ELF-1 (cell line): ENCODE data around the gene CELA2A.
A peak's percentile ranks its signal among the peaks of the same experiment; 100 is the strongest.
"Not testable (repeated sequence)": the region's sequence is repeated elsewhere in the genome, so short reads cannot be mapped to it uniquely, and the experiment has no call there.

Source experiments
- DNase-seq: peaks from one replicate; pipeline ENCODE4 v3.0.0-alpha.2; 2016; ENCODE audit warnings: low read depth, low spot score

CELA2A gene

DNA sequence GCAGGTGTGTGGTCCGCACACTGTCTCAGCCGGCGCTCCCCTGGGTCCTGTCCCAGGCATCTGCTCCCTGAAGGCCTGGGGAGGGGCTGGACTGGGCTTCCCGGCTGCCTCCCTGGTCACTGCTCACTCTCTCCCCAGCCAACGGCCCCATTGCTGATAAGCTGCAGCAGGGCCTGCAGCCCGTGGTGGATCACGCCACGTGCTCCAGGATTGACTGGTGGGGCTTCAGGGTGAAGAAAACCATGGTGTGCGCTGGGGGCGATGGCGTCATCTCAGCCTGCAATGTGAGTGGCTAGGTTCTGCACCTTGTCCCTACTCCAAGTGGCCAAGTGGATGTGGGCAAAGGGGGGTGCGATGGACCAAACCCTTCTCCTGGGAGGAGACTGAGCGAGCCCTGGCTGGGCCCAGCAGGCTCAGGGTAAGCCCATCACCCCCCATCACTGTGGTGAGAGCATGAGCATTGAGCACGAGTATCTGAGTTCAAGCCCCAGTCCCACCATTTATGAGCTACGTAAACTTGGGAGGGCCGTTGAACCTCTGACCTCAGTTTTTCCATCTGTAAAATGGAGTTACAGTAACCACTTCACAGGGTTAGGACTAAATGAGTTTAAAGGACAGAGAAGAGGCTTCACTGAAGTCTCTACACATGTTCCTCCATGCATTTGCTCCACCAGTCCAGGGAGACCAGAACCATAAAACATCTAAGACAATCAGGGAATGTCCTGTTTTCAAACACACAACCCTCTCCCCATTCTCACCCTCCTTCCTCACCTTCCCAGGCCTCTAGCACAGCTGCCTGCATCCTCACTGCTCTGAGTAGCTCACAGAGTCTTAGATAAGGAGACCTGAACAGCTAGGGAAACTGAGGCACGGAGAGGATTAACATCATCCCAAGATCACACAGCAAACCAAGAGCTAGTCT, 11.8 kb upstream of the CELA2A start:
- DNase-seq = peak; percentile 43

DNA sequence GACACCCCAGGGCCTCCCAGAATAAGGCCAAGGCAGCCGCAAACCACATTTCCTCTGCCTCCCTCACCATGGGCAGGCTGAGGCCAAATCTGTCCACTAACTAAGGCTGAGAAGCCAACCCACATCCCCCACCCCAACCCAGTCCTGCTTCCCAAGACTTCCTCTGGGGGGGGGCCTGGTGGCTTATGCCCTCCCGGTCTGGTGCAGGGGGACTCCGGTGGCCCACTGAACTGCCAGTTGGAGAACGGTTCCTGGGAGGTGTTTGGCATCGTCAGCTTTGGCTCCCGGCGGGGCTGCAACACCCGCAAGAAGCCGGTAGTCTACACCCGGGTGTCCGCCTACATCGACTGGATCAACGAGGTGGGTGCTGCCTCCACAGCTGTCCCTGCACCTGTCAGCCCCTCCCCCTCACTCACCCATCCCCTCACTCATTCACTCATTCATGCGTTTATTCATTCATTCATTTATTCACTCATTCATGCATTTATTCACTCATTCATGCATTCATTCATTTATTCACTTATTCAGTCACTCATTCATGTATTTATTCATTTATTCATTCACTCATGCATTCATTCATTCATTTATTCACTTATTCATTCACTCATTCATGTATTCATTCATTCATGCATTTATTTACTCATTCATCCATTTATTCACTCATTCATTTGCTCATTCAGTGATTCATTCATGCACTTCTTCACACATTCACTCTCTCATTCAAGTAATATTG, 11.0 kb upstream of the CELA2A start:
- DNase-seq = no peak

DNA sequence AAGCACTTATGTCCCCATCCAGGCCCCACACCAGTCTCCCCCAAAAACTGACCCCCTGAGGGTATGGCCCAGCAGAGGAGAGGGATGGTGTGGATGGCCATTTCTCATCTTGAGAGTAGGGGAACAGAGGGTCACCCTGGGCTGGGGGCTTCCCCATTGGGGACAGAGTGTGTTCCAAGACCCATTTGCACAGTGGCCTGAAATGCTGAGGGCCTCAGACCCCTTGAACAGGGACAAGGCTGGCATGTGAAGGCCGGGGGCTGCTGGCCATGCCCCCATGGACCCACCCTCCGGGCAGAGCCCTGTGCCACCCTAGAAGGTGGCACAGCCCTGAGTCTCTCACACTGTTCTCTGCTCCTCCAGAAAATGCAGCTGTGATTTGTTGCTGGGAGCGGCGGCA, 10.3 kb upstream of the CELA2A start:
- no peak for DNase-seq

DNA sequence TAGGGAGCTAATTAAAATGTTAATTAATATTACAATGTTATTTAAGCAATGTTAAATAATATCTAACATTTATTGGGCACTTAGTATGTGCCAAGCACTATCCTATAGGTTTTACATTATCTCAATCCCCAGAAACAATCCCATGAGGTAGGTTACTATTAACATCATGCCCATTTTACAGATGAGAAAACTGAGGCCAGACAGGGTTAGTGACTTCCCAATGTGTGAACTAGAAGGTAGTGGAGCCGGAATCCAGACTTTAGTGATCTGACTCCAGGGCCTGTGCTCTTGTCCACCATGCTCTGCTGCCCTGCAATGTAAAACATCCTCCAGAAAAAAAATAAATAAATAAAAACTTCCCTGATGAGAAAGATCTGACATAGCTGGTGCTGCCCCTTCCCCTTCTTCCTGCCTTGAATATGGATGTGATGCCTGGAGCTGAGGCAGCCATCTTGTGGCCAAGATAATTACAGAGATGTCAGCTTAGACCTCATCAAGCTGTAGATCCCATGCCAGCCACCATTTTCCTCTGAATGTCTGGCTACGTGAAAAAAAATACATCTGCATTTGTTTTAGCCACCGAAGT, 7.6 kb upstream of the CELA2A start:
- no peak for DNase-seq

DNA sequence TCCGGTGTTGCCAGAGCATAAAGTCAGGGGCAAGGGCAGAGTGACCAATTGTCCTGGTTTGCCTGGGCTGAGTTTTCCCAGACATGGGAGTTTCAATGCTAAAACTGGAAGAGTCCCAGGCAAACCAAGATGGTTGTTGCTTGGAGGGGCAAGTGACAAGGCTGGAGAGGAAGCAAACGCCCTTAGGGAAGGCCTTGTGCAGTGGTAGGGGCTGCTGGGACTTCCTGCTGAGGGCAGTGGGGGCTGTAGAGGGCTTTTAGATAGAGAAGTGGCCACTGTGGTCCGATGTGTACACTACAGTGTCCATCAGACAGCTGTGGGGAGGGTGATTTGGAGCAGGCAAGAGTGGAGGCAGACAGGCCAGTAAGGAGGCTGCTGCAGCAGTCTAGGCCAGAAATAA, 7.0 kb upstream of the CELA2A start:
- DNase-seq = no peak

DNA sequence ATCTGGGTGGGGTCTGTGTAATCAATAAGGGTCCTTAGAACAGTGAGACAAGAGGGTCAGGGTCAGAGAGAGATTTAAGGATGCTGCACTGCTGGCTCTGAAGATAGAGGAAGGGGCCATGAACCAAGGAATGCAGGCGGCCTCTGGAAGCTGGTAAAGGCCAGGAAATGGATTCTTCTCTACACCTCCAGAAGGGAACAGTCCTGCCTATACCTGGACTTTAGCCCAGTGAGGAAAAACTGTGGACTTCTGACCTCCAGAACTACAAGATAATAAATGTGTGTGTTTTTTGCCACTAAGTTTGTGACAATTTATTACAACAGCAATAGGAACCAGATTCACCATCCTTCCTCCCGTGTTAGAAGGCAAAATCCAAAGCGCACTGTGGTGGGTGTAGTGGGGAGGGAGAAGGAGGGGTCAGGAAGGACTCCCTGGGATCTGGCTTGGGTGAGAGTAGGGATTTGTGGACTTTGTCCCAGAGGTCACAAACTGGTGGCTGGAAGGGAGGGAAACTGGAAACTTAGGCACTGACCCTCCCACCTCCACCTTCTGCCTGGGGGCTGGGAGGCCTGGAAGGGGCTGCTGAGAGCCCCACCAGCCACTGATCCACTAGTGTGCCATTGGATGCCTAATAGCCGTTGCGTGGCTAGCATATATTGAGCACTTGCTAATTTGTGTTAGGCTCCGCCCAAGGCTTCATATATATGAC, 5.4 kb upstream of the CELA2A start:
- no peak for DNase-seq

DNA sequence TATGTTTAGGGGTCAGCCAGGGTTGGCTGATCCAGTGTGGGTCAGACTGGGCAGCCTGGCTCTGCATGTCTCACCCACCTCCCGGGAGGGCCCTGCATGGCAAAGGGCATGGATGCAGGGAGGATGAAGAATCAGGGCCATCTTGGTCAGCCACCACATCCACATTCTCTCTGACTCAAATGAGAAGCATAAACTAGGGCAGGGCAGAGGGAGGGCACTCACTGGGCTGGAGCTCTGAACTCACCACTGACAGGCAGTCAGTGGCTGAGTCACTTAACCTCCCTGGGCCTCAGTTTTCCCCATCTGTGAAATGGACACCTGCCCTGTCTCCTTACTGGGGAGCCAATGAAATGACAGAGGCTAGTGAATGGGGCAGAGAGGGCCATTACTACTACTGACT, 4.3 kb upstream of the CELA2A start:
- no peak for DNase-seq

DNA sequence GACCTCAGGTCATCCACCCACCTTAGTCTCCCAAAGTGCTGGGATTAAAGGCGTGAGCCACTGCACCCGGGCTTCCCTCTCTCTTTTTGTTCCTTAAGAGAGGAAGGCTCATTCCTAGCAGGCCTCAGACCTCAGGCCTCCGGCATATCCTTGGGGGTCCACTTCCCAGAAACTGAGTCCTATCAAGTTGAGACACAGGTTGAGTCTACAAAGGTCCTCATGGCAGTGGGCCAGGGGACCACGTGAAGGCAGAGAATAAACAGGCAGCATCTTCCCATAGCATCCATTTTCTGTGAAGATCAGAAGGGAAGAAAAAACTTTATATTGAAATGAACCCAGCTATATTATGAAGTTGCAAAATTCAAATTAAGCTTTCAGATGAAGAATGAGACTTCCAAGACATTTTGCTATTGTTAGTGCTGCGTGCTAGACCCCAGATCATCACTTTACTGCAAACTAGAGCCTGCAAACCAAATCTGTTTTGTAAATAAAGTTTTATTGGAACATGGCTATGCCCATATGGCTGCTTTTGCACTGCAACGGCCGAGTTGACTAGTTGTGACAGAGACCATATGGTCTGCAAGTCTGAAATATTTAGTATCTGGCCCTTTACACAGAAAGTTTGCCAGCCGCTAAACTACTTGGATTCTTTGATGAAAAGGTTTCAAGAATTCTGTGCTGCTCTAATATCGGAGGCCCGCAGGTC, 3.5 kb upstream of the CELA2A start:
- DNase-seq = no peak

DNA sequence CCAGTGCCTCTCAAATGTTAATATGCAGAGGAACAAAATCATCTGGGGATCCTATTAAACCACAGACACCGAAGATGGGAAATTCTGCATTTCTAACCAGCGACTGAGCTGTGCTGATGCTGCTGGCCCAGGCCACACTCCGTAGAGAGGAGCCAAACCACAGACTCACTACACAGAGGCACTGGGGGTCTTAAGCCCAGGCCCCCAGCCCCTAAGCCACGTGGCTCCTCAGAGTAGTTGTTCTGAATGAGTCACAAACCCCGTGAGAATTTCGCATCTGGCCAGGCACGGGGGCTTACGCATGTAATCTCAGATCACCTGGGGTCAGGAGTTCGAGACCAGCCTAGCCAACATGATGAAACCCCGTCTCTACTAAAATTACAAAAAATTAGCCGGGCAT, 2.8 kb upstream of the CELA2A start:
- DNase-seq = peak; percentile 41

DNA sequence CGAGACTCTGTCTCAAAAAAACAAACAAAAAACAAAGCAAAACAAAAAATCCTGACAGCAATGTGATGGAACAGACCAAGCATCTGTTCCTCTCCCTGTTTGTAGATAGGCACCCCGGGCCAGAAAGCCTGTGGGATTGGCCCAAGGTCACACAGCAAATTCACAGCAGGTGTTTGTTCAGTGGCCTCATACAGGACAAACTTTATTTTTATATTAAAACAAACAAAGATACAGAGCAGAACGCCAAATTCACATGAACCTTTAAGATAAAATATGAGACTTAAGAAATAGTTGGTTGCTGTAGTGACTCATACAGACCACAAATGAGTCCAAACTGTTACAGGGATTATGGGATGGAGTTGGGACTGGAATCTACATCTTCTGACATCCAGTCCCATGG, 2.3 kb upstream of the CELA2A start:
- DNase-seq = no peak

DNA sequence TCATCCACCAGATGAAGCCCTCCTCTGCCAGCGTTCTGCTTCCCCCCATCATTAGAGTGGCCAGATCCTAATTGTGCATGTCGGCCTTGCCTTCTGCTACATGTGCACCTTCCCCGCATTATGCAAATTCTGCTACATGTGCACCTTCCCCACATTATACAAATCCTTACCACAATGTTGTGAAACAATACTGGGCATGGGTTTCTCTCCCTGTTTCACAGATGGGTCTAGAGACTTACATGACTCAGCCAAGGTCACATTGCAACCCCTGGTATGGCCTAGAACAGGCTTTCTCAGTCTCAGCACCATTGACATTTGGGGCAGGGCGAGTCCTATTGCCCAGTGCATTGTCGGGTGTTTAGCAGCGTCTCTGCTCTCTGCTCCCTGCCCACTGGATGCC, 1.0 kb upstream of the CELA2A start:
- DNase-seq = no peak

DNA sequence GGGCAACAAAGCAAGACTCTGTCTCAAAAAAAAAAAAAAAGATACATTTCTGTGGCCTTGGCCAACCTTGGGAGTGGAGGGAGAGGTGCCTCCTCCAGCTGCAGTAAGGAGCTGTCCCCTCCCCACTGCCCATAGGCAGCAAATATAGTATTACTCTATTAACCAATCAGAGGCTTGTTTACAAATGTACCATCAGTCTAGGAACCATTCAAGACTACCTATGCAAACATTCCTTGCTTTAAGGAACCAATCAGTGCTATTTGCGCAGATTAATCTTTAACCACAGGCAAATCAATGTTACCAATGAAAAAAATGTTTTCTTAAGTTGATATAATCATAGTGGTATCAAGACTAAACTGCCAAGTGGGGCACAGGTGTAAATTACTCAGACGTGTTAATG, 1.1 kb downstream of the CELA2A start:
- DNase-seq = no peak

DNA sequence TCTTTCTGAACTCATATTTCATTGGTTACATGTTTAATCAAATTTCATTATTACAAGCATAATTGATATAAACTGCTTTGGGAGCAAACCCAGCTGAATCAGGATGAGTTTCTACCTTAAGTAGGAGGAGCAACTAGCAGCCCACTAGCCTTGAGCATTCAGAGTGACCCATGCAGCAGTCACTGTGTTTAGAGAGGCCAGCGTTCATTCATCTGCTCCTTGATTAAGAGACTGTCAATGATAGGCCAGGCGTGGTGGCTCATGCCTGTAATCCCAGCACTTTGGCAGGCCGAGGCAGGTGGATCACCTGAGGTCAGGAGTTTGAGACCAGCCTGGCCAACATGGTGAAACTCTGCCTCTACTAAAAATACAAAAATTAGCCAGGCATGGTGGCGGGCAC, 1.9 kb downstream of the CELA2A start:
- not testable (repeated sequence) for DNase-seq

DNA sequence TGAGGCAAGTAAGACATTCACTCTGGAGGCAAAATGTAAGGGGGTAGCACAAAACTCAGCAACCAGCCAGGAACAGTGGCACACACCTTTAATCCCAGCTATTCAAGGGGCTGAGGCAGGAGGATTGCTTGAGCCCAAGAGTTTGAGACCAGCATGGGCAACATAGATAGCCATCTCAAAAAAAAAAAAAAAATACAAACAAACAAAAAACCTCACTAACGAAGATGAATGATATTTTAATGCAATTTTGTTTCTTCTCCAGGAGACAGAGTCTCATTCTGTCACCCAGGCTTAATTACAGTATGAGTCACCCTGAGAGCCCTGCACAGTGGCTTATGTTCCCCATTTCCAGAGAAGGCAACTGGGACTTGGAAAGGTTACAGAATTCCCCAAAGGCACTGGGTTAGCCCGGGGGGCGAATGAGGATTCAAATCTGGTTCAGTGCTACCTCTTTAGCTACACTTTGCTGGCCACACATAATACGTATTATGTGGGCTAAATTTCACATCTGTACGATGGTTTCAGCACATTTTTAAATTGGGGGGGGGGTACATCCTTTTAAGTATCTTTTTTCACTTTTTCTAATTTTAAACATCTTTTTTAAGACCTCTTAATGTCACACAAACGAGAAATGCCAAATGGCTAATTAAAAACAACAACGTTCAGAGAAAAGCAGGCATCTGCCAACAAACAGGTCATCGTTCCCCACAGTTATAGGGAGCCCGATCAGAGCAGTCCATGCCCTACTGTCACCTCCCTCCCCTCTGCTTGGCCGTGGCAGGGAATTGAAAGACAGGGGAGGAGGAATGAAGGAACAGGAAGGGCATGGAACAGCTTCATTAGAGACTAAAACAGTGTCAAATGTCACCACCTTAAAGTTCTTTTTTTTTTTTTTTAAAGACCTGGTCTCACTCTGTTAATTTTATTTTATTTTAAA, 3.5 kb downstream of the CELA2A start:
- no peak for DNase-seq

DNA sequence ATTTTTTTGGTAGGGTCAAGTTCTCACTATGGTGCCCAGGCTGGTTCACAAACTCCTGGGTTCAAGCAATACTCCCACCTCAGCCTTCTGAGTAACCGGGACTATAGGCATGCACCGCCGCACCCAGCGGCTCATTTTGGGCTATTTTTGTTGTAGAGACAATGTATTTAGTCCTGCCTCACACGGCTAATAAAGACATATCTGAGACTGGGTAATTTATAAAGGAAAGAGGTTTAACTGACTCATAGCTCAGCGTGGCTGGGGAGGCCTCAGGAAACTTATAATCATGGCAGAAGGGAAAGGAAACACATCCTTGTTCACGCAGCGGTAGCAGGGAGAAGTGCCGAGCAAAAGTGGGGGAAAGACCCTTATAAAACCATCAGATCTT, 4.2 kb downstream of the CELA2A start:
- no peak for DNase-seq

DNA sequence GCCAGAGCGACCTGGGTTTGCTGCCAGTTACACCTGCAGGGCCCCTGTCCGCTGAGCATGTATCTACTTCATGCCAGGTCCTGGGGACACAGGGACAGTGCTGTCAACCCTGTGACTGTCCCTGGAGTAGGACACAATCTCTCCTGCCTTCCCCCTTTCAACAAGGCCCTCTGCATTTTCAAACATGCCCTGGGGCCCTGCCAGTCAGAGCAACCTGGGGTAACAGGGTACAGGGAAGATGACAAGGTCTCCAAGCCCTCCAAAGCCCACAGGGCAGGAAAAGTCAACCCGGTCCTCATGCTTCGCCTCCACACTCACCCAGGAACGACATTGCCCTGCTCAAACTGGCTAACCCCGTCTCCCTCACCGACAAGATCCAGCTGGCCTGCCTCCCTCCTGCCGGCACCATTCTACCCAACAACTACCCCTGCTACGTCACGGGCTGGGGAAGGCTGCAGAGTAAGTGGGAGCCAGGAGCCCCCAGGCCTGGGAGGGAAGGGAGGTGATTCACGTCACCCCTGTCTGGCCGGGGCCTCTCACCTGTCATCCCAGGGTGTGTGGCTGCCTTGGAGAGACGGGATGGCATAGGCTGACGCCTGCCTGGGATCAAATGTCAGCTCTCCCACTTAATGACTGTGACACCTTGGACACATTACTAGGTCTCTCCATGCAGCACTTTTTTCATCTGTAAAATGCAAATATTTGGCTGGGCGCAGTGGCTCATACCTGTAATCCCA, 6.7 kb downstream of the CELA2A start:
- DNase-seq = not testable (repeated sequence)

DNA sequence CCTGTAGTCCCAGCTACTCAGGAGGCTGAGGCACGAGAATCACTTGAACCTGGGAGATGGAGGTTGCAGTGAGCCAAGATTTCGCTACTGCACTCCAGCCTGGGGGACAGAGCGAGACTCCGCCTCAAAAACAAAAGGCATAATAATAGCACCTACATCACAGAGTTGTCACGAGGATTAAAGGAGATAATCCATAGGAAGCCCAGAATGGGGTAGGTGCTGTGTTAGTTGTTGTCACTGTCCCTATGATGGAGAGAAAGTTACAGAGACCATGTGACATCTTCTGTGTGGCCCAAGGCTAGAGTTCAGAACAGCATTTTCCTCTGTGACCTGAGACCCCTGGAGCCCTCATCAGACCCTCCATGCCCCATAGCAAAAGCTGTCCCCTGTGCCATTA, 7.4 kb downstream of the CELA2A start:
- DNase-seq = not testable (repeated sequence)

DNA sequence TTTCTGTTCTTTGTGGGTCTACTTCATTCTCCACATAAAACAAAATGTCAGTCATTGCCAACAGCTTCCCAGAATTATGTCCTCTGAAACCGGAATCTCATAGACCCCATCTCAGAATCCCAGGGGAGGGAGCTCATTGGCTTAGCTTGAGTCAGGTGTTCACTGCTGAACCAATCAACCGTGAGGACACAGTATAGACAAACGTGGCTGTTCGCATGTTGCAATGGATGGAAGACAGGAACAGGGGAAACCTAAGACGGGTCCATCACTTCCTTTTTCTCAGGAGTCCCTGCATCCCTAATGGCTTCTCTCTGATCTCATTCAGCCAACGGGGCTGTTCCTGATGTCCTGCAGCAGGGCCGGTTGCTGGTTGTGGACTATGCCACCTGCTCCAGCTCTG, 9.1 kb downstream of the CELA2A start:
- DNase-seq = no peak

DNA sequence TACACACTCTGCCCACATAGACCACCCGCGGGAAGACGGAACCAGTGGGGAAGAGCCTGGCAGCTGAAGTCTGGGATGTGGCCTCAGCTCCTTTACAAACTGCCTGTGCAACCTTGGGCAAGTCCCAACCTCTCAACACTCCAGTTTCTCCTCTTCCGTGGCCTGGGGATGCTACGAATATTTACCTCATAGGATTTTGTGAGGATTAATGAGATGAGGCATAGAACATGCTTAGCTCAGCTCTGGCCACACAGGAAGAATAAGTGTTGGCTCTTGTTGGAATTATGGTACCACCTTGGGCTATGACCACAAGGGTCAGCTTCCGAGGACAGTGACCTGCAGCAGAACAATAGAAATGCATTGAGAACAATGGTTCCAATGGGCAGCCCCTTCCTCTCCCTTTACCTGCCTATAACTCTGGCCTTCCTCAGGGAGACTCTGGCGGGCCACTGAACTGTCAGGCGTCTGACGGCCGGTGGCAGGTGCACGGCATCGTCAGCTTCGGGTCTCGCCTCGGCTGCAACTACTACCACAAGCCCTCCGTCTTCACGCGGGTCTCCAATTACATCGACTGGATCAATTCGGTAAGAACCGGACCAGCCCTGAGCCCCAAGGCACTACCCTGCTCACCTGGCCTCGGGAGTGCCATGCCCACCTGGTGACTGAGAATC, 10.6 kb downstream of the CELA2A start:
- not testable (repeated sequence) for DNase-seq
